ENCODE measurements around the gene OR2V2. TPM values are rescaled to one million over a fixed set of nuclear protein-coding genes. Genes with fewer than 3 reads are reported as not detected.
"Not testable (repeated sequence)": the region's sequence is repeated elsewhere in the genome, so short reads cannot be mapped to it uniquely, and the experiment has no call there.

Gene OR2V2
- total RNA-seq, 1 experiment from 2014 or later, result not detected

DNA sequence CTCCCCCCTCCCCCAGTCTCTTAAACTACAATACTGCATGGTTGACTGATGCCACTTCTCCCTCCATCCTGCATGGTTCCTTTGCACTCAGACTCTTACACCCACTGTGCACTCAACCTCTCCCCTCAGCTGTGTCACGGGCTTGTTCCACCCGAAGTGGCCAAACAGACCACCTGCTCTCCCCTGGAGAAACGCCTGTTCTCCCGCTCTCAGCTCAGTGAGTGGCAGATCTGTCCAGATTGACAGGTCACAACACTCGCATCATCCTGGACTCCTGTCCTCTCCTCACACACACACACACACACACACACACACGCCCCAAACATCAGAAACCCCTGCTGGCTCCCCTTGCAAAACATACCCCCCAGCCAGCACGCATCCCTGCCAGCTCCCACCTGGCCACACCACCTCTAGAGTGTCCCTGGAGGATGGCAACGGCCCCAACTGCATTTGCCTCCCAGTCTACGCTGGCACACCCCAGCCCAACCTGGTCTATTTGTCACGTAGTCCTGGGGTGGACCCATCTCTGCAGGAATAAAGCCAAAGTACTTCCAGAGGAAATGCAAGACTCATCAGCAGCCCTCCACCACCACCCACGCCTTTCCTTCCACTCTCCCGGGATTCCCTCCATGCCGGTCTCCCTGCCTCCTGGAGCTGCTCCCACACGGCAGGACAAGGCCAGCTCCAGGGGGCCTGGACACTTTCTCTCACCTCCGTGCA is 19.3 kb upstream of the OR2V2 start:
- Histone ChIP-seq H3K36me3 (ENCODE audit: insufficient read depth, low read length, poor library complexity, severe bottlenecking) (no peaks in the 10 kb centered on the region), H3K27me3 (replicated peaks; ENCODE audit: insufficient read depth, low read depth, low read length, poor library complexity) (peaks cover 64% of the 10 kb centered on the region), H3K4me3 (ENCODE audit: low read depth, low read length, poor library complexity, severe bottlenecking) (no peak overlapping the region), H3K27ac (ENCODE audit: low read depth, low read length, poor library complexity, severe bottlenecking) (no peak overlapping the region), H3K9me3 (ENCODE audit: low read depth, low read length, poor library complexity, severe bottlenecking) (no peaks in the 10 kb centered on the region), H3K4me1 (ENCODE audit: insufficient read depth, low read length, poor library complexity, severe bottlenecking) (no peaks in the 10 kb centered on the region)
- BruUV-seq (replicated peaks), result no TSS peak
- intact Hi-C loops (cut with micrococcal nuclease; ENCODE audit: unreplicated experiment), result no loop called here
- DNase-seq (ENCODE audit: low spot score), result no peak
- TF ChIP-seq EZH2 (IDR thresholded peaks at IDR 0.05; ENCODE audit: borderline replicate concordance, low read depth, low read length, poor library complexity, severe bottlenecking), result no peak
- TF ChIP-seq, protein P1, sequence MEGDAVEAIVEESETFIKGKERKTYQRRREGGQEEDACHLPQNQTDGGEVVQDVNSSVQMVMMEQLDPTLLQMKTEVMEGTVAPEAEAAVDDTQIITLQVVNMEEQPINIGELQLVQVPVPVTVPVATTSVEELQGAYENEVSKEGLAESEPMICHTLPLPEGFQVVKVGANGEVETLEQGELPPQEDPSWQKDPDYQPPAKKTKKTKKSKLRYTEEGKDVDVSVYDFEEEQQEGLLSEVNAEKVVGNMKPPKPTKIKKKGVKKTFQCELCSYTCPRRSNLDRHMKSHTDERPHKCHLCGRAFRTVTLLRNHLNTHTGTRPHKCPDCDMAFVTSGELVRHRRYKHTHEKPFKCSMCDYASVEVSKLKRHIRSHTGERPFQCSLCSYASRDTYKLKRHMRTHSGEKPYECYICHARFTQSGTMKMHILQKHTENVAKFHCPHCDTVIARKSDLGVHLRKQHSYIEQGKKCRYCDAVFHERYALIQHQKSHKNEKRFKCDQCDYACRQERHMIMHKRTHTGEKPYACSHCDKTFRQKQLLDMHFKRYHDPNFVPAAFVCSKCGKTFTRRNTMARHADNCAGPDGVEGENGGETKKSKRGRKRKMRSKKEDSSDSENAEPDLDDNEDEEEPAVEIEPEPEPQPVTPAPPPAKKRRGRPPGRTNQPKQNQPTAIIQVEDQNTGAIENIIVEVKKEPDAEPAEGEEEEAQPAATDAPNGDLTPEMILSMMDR (conservative IDR thresholded peaks at IDR 0.05; ENCODE audit: low read depth, low read length), result no peak
- CTCF ChIA-PET, result no interaction called here
- POLR2A ChIA-PET (ENCODE audit: low non-redundant PET), result no interaction called here

DNA sequence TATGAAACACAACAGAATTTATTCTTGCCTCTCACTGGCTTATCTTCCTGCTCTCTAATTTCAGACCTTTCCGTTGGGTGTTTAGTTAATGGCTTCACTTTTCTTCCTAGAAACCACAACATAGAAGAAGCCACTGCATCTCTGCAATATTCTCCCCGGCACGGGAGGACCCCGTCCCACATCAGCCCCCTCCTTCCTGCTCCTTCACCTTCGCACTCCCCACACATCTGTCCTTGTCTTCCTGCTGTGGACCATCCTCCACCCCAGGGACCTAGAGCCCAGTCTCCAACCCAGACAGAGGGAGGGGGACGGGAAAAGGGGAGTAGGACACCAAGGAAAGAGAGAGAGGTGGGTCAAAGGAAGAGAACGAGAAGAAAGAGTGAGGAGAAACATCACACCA is 17.8 kb upstream of the OR2V2 start:
- Histone ChIP-seq H3K27me3 (replicated peaks; ENCODE audit: insufficient read depth, low read depth, low read length, poor library complexity) (peaks cover 62% of the 10 kb centered on the region), H3K4me1 (ENCODE audit: insufficient read depth, low read length, poor library complexity, severe bottlenecking) (no peaks in the 10 kb centered on the region), H3K27ac (ENCODE audit: low read depth, low read length, poor library complexity, severe bottlenecking) (no peak overlapping the region), H3K9me3 (ENCODE audit: low read depth, low read length, poor library complexity, severe bottlenecking) (no peaks in the 10 kb centered on the region), H3K36me3 (ENCODE audit: insufficient read depth, low read length, poor library complexity, severe bottlenecking) (no peaks in the 10 kb centered on the region), H3K4me3 (ENCODE audit: low read depth, low read length, poor library complexity, severe bottlenecking) (no peak overlapping the region)
- CTCF ChIA-PET, result no interaction called here
- no peak for DNase-seq (ENCODE audit: low spot score)
- TF ChIP-seq, protein P1 (conservative IDR thresholded peaks at IDR 0.05; ENCODE audit: low read depth, low read length), result no peak
- no peak for TF ChIP-seq EZH2 (IDR thresholded peaks at IDR 0.05; ENCODE audit: borderline replicate concordance, low read depth, low read length, poor library complexity, severe bottlenecking)
- BruUV-seq (replicated peaks), result no TSS peak
- POLR2A ChIA-PET (ENCODE audit: low non-redundant PET), result no interaction called here
- intact Hi-C loops (cut with micrococcal nuclease; ENCODE audit: unreplicated experiment), result no loop called here

DNA sequence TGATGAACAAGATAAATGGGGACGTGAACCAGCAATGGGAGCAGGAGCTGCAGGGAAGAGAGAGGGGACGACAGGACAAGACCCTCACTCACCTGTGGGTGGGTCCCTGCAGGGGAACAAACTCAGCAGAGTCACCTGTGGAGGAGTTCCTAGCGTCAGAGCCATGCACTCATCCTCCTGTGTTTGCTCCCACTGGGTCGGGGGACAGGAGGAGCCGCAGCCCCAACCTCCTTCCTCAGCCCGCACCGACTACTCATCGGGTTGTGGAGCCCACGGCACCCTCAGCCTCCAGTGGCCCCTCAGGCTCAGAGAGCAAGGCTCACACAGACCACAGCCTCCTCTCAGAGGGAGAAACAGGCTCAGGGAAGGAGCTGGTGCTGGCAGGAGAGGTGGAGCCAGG is 17.3 kb upstream of the OR2V2 start:
- H3K36me3 ChIP-seq (ENCODE audit: insufficient read depth, low read length, poor library complexity, severe bottlenecking); BruUV-seq (replicated peaks); intact Hi-C loops (cut with micrococcal nuclease; ENCODE audit: unreplicated experiment); H3K4me1 ChIP-seq (ENCODE audit: insufficient read depth, low read length, poor library complexity, severe bottlenecking); H3K27ac ChIP-seq (ENCODE audit: low read depth, low read length, poor library complexity, severe bottlenecking); CTCF ChIA-PET; POLR2A ChIA-PET (ENCODE audit: low non-redundant PET); DNase-seq (ENCODE audit: low spot score); H3K4me3 ChIP-seq (ENCODE audit: low read depth, low read length, poor library complexity, severe bottlenecking); H3K9me3 ChIP-seq (ENCODE audit: low read depth, low read length, poor library complexity, severe bottlenecking): not testable (repeated sequence)
- peaks cover 62% of the 10 kb centered on the region for H3K27me3 ChIP-seq (replicated peaks; ENCODE audit: insufficient read depth, low read depth, low read length, poor library complexity)
